Measurements from ENCODE around the gene RUNX3. TPM values are rescaled to one million over a fixed set of nuclear protein-coding genes. Genes with fewer than 3 reads are reported as not detected.

RUNX3 gene
- total RNA-seq, 1 donor from 2014 or later = 112 TPM

GRCh38 chr1:24948079-24948827, 18.2 kb upstream of the RUNX3 start:
- no peaks in the 10 kb centered on the region for H3K27me3 Mint-ChIP-seq
- H3K4me1 Mint-ChIP-seq = peaks cover 63% of the 10 kb centered on the region
- H3K9me3 Mint-ChIP-seq = no peaks in the 10 kb centered on the region
- intact Hi-C loops (cut with micrococcal nuclease) = no loop called here
- peaks cover 75% of the 10 kb centered on the region for H3K36me3 Mint-ChIP-seq (ENCODE audit: low read depth)
- peak overlapping the region; percentile 66 for H3K27ac Mint-ChIP-seq
- no peak for DNase-seq
- no peak overlapping the region for H3K4me3 Mint-ChIP-seq

GRCh38 chr1:24946861-24947658, 17.0 kb upstream of the RUNX3 start:
- intact Hi-C loops (cut with micrococcal nuclease) = no loop called here
- Mint-ChIP-seq H3K27me3 (no peaks in the 10 kb centered on the region), H3K4me1 (peaks cover 59% of the 10 kb centered on the region), H3K36me3 (ENCODE audit: low read depth) (peaks cover 71% of the 10 kb centered on the region), H3K9me3 (no peaks in the 10 kb centered on the region), H3K4me3 (no peak overlapping the region), H3K27ac (peak overlapping the region; percentile 75)
- DNase-seq = no peak

- peaks cover 60% of the 10 kb centered on the region for H3K4me1 Mint-ChIP-seq
- DNase-seq = no peak
- peaks cover 66% of the 10 kb centered on the region for H3K36me3 Mint-ChIP-seq (ENCODE audit: low read depth)
- H3K27ac Mint-ChIP-seq = peak overlapping the region; percentile 66
- intact Hi-C loops (cut with micrococcal nuclease) = no loop called here
- no peaks in the 10 kb centered on the region for H3K27me3 Mint-ChIP-seq
- H3K9me3 Mint-ChIP-seq = no peaks in the 10 kb centered on the region
- H3K4me3 Mint-ChIP-seq = no peak overlapping the region
These were observed 15.6 kb upstream of the RUNX3 start for GRCh38 chr1:24945354-24946326.

GRCh38 chr1:24944318-24944717, 14.2 kb upstream of the RUNX3 start:
- no peak overlapping the region for H3K4me3 Mint-ChIP-seq
- H3K36me3 Mint-ChIP-seq (ENCODE audit: low read depth) = peaks cover 63% of the 10 kb centered on the region

GRCh38 chr1:24942789-24943188, 12.7 kb upstream of the RUNX3 start:
- no peaks in the 10 kb centered on the region for H3K9me3 Mint-ChIP-seq
- intact Hi-C loops (cut with micrococcal nuclease) = no loop called here
- peaks cover 63% of the 10 kb centered on the region for H3K36me3 Mint-ChIP-seq (ENCODE audit: low read depth)
- H3K4me3 Mint-ChIP-seq = no peak overlapping the region
- H3K27me3 Mint-ChIP-seq = no peaks in the 10 kb centered on the region
- H3K4me1 Mint-ChIP-seq = peaks cover 47% of the 10 kb centered on the region
- DNase-seq = no peak
- H3K27ac Mint-ChIP-seq = no peak overlapping the region

More at GRCh38 chr1:24944318-24944717, 14.2 kb upstream of the RUNX3 start:
- no peaks in the 10 kb centered on the region for H3K9me3 Mint-ChIP-seq
- H3K27ac Mint-ChIP-seq = peak overlapping the region; percentile 63
- H3K27me3 Mint-ChIP-seq = no peaks in the 10 kb centered on the region
- no peak for DNase-seq
- peaks cover 54% of the 10 kb centered on the region for H3K4me1 Mint-ChIP-seq
- intact Hi-C loops (cut with micrococcal nuclease) = no loop called here

- H3K27me3 Mint-ChIP-seq = no peaks in the 10 kb centered on the region
- DNase-seq = no peak
- H3K36me3 Mint-ChIP-seq (ENCODE audit: low read depth) = peaks cover 63% of the 10 kb centered on the region
- no peaks in the 10 kb centered on the region for H3K9me3 Mint-ChIP-seq
- no peak overlapping the region for H3K4me3 Mint-ChIP-seq
- peaks cover 41% of the 10 kb centered on the region for H3K4me1 Mint-ChIP-seq
- peak overlapping the region; percentile 63 for H3K27ac Mint-ChIP-seq
- intact Hi-C loops (cut with micrococcal nuclease) = no loop called here
These were observed 11.5 kb upstream of the RUNX3 start for GRCh38 chr1:24941564-24941963.

GRCh38 chr1:24940231-24940630, 10.2 kb upstream of the RUNX3 start:
- Mint-ChIP-seq H3K4me1 (peaks cover 45% of the 10 kb centered on the region), H3K27me3 (no peaks in the 10 kb centered on the region), H3K4me3 (no peak overlapping the region), H3K9me3 (no peaks in the 10 kb centered on the region), H3K27ac (peak overlapping the region; percentile 61), H3K36me3 (ENCODE audit: low read depth) (peaks cover 61% of the 10 kb centered on the region)
- intact Hi-C loops (cut with micrococcal nuclease) = no loop called here
- DNase-seq = no peak

GRCh38 chr1:24939675-24940193, 9.7 kb upstream of the RUNX3 start:
- Mint-ChIP-seq H3K36me3 (ENCODE audit: low read depth) (peaks cover 60% of the 10 kb centered on the region), H3K27ac (peak overlapping the region; percentile 61), H3K27me3 (no peaks in the 10 kb centered on the region), H3K4me1 (peaks cover 46% of the 10 kb centered on the region), H3K4me3 (no peak overlapping the region), H3K9me3 (no peaks in the 10 kb centered on the region)
- DNase-seq = no peak
- intact Hi-C loops (cut with micrococcal nuclease) = no loop called here

- H3K4me1 Mint-ChIP-seq = peaks cover 48% of the 10 kb centered on the region
- no peaks in the 10 kb centered on the region for H3K27me3 Mint-ChIP-seq
- no peak overlapping the region for H3K4me3 Mint-ChIP-seq
- peaks cover 59% of the 10 kb centered on the region for H3K36me3 Mint-ChIP-seq (ENCODE audit: low read depth)
- no peak for DNase-seq
- intact Hi-C loops (cut with micrococcal nuclease) = no loop called here
- peak overlapping the region; percentile 18 for H3K27ac Mint-ChIP-seq
- H3K9me3 Mint-ChIP-seq = no peaks in the 10 kb centered on the region
These were observed 9.1 kb upstream of the RUNX3 start for GRCh38 chr1:24939040-24939674.

- no peak overlapping the region for H3K4me3 Mint-ChIP-seq
These were observed 8.2 kb upstream of the RUNX3 start for GRCh38 chr1:24938276-24938675.

GRCh38 chr1:24936684-24937083, 6.6 kb upstream of the RUNX3 start:
- H3K4me3 Mint-ChIP-seq = no peak overlapping the region
- peaks cover 62% of the 10 kb centered on the region for H3K36me3 Mint-ChIP-seq (ENCODE audit: low read depth)
- no peak overlapping the region for H3K27ac Mint-ChIP-seq
- H3K4me1 Mint-ChIP-seq = peaks cover 57% of the 10 kb centered on the region
- no peaks in the 10 kb centered on the region for H3K9me3 Mint-ChIP-seq
- H3K27me3 Mint-ChIP-seq = no peaks in the 10 kb centered on the region
- DNase-seq = no peak
- intact Hi-C loops (cut with micrococcal nuclease) = no loop called here

More at GRCh38 chr1:24938276-24938675, 8.2 kb upstream of the RUNX3 start:
- H3K36me3 Mint-ChIP-seq (ENCODE audit: low read depth) = peaks cover 59% of the 10 kb centered on the region
- intact Hi-C loops (cut with micrococcal nuclease) = no loop called here
- H3K27ac Mint-ChIP-seq = peak overlapping the region; percentile 79
- H3K4me1 Mint-ChIP-seq = peaks cover 54% of the 10 kb centered on the region
- H3K9me3 Mint-ChIP-seq = no peaks in the 10 kb centered on the region
- H3K27me3 Mint-ChIP-seq = no peaks in the 10 kb centered on the region
- no peak for DNase-seq

GRCh38 chr1:24935615-24936484, 5.8 kb upstream of the RUNX3 start:
- intact Hi-C loops (cut with micrococcal nuclease) = no loop called here
- H3K36me3 Mint-ChIP-seq (ENCODE audit: low read depth) = peaks cover 61% of the 10 kb centered on the region
- H3K27ac Mint-ChIP-seq = peak overlapping the region; percentile 65
- DNase-seq = no peak
- peaks cover 56% of the 10 kb centered on the region for H3K4me1 Mint-ChIP-seq
- H3K9me3 Mint-ChIP-seq = no peaks in the 10 kb centered on the region
- H3K27me3 Mint-ChIP-seq = no peaks in the 10 kb centered on the region
- no peak overlapping the region for H3K4me3 Mint-ChIP-seq

All from activated CD4-positive, alpha-beta T cell treated with anti-CD3 and anti-CD28 coated beads, Interleukin-2, amount 10 ng/mL, durations not matched to agents 24 days and 14 days (primary cell).